ENCODE data around the gene ANKRD53.
"Not testable (repeated sequence)": the region's sequence is repeated elsewhere in the genome, so short reads cannot be mapped to it uniquely, and the experiment has no call there.

The ANKRD53 gene

GRCh38 chr2:70992945-70993853 is 14.8 kb downstream of the ANKRD53 start:
- DNase-seq = no peak

- DNase-seq = peak; percentile 67
These were observed 15.7 kb downstream of the ANKRD53 start for GRCh38 chr2:70994009-70994698.

DNA sequence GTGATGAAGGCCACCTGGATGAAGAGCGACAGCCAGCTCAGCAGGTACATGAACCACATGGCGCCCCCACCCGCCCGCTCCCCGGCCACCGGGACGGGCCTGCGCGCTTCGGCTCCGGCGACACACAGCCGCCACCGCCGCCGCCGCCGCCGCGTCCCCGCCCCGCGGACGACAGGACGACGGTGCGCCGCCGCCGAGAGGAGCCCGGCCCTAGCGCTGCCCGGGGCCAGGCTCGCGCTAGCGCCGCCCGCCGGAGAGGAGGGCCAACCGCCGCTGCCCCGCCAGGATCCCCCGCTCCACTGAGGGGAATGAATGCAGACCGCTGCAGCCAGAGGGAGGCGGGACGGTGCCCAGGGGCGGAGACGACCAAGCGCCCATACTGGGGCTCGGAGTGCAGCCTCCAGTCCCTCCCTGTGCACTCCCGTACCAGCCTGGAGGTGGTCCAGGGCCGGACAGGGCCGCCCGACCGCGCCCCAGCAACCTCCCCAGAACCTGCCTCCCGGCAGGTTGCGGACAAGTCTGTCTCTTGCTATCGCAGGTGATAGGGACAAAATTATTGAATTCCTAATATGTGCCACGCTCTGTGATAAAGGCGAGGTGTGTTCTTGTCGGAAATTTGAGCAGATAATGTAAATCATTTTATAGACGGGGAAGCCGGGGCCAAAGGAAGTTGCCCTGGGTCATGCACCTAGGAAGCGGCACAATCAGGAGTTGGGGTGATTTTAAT is 16.4 kb downstream of the ANKRD53 start, which contains the start of gene TEX261:
TSS of gene TEX261 (minus strand) at position 175 of the 727 bp plus-strand sequence. CDS start at position 59, 116 bp downstream.
- DNase-seq = peak; percentile 94

GRCh38 chr2:70995426-70995729 is 16.9 kb downstream of the ANKRD53 start:
- DNase-seq = peak; percentile 53

DNA sequence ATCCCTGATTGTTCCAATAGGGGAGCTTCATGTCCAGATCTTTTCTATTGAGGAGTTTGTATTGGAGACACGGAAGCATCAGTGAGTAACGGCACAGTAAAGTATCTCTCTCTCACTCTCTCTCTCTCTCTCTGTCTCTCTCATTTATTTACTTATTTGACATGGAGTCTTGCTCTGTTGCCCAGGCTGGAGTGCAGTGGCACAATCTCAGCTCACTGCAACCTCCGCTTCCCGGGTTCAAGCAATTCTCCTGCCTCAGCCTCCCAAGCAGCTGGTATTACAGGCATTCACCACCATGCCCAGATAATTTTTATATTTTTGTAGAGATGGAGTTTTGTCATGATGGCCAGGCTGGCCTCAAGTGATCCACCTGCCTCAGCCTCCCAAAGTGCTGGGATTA is 20.5 kb downstream of the ANKRD53 start:
- DNase-seq = not testable (repeated sequence)

- no peak for DNase-seq
These were observed 20.9 kb downstream of the ANKRD53 start for GRCh38 chr2:70999362-70999761.

DNA sequence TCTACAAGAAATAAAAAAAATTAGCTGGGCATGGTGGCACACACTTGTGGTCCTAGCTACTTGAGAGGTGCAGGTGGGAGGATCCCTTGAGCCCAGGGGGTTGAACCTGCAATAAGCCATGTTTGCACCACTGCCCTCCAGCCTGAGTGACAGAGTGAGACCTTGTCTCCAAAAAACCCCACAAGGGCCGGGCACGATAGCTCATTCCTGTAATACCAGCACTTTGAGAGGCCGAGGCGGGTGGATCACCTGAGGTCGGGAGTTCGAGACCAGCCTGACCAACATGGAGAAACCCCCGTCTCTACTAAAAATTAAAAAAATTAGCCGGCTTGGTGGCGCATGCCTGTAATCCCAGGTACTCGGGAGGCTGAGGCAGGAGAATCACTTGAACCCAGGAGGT is 21.5 kb downstream of the ANKRD53 start:
- DNase-seq = not testable (repeated sequence)

- peak; percentile 82 for DNase-seq
These were observed 22.6 kb downstream of the ANKRD53 start for GRCh38 chr2:71000780-71001591.

- DNase-seq = no peak
These were observed 23.1 kb downstream of the ANKRD53 start for GRCh38 chr2:71001592-71001927.

- DNase-seq = no peak
These were observed 23.6 kb downstream of the ANKRD53 start for GRCh38 chr2:71001981-71002570.

DNA sequence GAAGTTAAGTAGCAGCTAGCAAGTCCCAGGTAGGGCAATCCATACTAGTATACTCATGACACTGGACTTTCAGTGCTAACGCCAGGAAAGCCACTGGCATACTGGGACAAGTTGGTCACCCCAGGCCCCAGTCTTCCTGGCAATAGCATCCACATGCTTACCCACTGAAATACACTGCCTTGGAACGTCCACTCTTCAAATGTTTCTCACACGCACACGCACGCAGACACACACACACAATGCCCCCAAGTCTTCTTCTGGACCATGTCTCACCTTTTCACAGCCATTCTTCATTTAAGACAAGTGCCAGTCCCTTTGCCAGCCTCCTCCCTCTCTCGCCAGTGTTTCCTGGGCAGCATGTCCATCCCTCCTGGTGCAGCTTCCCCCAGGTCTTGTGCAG is 25.0 kb downstream of the ANKRD53 start:
- no peak for DNase-seq

DNA sequence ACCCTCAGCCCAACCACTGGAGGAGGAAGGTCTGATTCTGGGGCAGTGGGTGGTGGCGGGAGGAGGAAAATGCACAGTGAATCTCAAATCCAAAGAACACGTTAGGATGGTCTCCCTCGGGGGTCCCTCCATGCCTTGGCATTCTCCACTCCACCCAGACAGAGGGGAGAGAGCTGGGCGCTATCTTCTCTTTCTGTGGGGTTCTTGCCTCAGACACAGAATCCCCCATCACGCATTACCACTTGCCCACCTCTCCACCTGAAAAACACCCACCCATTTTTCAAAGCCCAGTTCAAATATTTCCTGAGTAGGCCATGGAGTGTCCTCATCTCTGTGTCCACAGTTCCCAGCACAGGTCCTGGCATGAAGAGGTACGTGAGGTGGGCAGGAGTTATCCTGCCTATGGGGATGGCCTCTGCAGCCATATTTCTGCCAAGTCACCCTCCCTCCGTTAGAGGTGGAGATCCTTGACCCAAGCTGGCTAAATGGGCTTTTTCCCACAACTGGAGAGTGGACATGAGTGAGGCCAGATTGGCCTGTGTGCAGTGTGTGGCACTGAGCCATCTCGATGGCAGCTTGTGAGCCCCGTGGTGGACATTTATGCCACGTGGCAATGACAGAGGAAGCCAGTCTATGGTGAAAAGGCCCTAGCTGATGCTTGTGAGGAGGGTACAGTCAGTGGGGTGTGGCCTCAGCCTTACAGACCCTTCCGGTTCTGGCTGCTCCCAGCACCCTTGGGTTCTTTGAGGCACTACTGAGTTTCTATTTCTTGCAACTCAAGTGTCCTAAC is 25.7 kb downstream of the ANKRD53 start:
- DNase-seq = no peak

DNA sequence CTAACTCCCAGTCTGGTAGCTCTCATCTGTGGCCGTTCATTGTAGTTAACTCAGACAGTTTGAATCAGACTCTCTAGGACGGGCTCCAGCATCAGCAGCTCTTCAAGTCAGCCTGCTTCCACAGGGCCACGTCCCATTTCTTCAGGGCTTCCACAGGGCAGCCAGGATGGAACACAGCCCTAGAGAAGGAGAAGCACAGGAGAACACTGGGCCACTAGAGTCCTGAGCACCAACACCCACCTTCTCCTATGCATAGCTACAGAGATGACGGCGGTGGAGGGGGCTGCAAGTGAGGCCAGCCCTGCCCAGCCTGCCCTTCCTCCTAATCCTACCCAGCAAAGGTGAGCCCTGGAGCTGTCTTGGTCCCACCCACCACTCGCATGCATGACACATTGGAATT is 26.4 kb downstream of the ANKRD53 start:
- DNase-seq = no peak

- no peak for DNase-seq
These were observed 27.1 kb downstream of the ANKRD53 start for GRCh38 chr2:71005271-71006202.

- DNase-seq = no peak
These were observed 27.9 kb downstream of the ANKRD53 start for GRCh38 chr2:71006323-71006722.

- no peak for DNase-seq
These were observed 28.7 kb downstream of the ANKRD53 start for GRCh38 chr2:71006955-71007799.

DNA sequence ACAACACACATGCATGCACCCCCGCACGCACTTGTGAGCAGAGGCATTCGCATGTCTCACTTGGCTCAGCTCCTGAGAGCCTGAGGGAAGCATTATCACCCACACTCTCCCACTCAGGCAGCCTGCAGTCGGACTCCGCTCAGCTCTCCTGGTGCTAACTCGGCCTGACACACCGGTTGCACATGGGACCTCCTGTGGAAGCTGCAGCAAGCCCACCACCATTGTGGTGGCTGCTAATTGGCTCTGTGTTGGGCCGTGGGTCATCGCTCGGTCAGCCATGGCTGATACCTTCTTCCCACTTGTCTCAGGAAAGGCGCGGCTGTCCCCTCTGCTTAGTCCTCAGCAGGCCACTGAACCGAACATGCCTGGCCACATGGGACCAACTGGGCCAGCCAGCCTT is 29.9 kb downstream of the ANKRD53 start:
- DNase-seq = no peak

- DNase-seq = not testable (repeated sequence)
These were observed 33.4 kb downstream of the ANKRD53 start for GRCh38 chr2:71011786-71012185.

GRCh38 chr2:71018625-71019024 is 40.2 kb downstream of the ANKRD53 start:
- DNase-seq = no peak
